HL-60 (cell line): Measurements from ENCODE around the gene CBL.

ENCODE experiments used
- DNase-seq, 2 experiments: peaks; one replicate each; pipeline ENCODE4 v3.0.0-alpha.2; 2010 to 2020; ENCODE audit warnings: low read depth in 1 of 2, low spot score in 1 of 2
- H3K27ac ChIP-seq: fragments of 250-450 bp; sonication (Bioruptor Pico); replicated peaks from 2 replicates; pipeline ENCODE4 v1.5.1; 2020; ENCODE audit warnings: mild to moderate bottlenecking, moderate library complexity
- H3K27me3 ChIP-seq: fragments of 250-450 bp; sonication (Bioruptor Pico); 2 replicates; pipeline ENCODE4 v1.5.1; 2021; ENCODE audit warnings: mild to moderate bottlenecking, moderate library complexity; ENCODE audit not compliant: insufficient read depth, poor library complexity, severe bottlenecking
- H3K4me3 ChIP-seq: replicated peaks from 2 replicates; pipeline ENCODE4 v1.5.1; 2011; ENCODE audit warnings: mild to moderate bottlenecking, control low read depth, low read length; ENCODE audit not compliant: insufficient read depth
- CTCF ChIP-seq: IDR thresholded peaks from one replicate; pipeline ENCODE4 v1.5.1; 2011; ENCODE audit warnings: low read length, control low read depth, inconsistent platforms; ENCODE audit not compliant: insufficient read depth
- GABPA ChIP-seq: IDR thresholded peaks from 2 replicates; pipeline ENCODE4 v1.6.1; 2012; ENCODE audit warnings: low read depth
- POLR2AphosphoS5 ChIP-seq: IDR thresholded peaks from 2 replicates; pipeline ENCODE4 v1.6.1; 2012; ENCODE audit warnings: low read depth
- REST ChIP-seq: IDR thresholded peaks from 2 replicates; pipeline ENCODE4 v1.6.1; 2012; ENCODE audit warnings: low read depth; ENCODE audit not compliant: insufficient replicate concordance
- SPI1 ChIP-seq: IDR thresholded peaks from 2 replicates; pipeline ENCODE4 v1.6.1; 2012; ENCODE audit warnings: low read depth, mild to moderate bottlenecking, borderline replicate concordance

Gene CBL

GRCh38 chr11:119248750-119249670 lies 42.9 kb downstream of the CBL start:
- Histone ChIP-seq H3K4me3 (no peak overlapping the region), H3K27ac (no peak overlapping the region), H3K27me3 (no peaks in the 10 kb centered on the region)
- DNase-seq: no peak
- no peak for TF ChIP-seq SPI1
- TF ChIP-seq GABPA: no peak
- TF ChIP-seq CTCF: no peak
- TF ChIP-seq POLR2AphosphoS5: no peak
- no peak for TF ChIP-seq REST

GRCh38 chr11:119249671-119250010 lies 43.5 kb downstream of the CBL start:
- Histone ChIP-seq H3K27me3 (no peaks in the 10 kb centered on the region), H3K4me3 (no peak overlapping the region), H3K27ac (no peak overlapping the region)
- no peak for TF ChIP-seq SPI1
- no peak for TF ChIP-seq REST
- no peak for TF ChIP-seq GABPA
- no peak for TF ChIP-seq POLR2AphosphoS5
- no peak for TF ChIP-seq CTCF
- no peak for DNase-seq

GRCh38 chr11:119251114-119251513 lies 45.0 kb downstream of the CBL start:
- no peak overlapping the region for H3K27ac ChIP-seq
- no peak for TF ChIP-seq GABPA
- no peak for TF ChIP-seq CTCF
- TF ChIP-seq REST: no peak
- no peak for TF ChIP-seq POLR2AphosphoS5
- DNase-seq: no peak
- no peaks in the 10 kb centered on the region for H3K27me3 ChIP-seq
- no peak overlapping the region for H3K4me3 ChIP-seq
